AML-193 (cell line): ENCODE data around the gene MSANTD2.

ENCODE experiments used
- DNase-seq, 2 experiments: peaks; one replicate each; lab custom pipeline; 2025; lab: John Stamatoyannopoulos, UW

MSANTD2 gene

DNA sequence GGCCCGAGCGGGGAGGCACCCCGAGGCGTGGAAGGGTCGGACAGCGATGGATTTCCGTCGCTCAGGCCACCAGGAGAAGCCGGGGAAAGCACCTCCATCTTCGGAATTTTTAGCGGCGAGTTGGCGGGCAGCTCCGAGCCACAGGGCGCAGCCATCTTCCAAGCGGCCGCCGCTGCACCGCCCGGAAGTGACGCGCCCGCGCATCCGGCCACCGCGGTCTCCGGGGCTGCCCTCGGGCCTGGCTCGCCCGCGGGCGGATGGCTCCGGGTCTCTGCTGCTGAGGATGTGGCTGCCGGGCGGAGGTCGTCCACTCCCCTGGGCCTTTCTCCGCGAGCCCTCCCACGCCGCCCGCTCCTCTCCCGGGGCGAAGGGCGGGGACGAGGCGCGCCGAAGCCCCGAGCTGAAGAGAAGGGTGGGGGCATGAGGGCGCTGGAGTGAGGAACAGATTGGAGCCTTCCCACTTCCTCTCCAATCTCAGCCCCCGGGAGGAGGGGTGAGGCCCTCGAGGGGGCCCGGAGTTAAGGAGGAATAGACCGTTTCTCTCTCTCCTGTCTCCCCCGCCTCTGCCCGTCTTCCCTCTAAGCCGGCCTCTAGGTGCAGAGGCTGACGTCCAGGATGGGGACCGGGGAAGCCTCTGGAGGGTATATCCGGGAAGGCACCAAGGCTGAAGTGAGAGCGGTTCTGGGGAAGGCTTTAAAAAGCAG, at the start of gene MSANTD2:
MSANTD2 (minus strand) TSS at position 181 of the 704 bp plus-strand sequence; CDS start at position 155, 26 bp downstream.
- peak; percentile 27 to 46 for DNase-seq

DNA sequence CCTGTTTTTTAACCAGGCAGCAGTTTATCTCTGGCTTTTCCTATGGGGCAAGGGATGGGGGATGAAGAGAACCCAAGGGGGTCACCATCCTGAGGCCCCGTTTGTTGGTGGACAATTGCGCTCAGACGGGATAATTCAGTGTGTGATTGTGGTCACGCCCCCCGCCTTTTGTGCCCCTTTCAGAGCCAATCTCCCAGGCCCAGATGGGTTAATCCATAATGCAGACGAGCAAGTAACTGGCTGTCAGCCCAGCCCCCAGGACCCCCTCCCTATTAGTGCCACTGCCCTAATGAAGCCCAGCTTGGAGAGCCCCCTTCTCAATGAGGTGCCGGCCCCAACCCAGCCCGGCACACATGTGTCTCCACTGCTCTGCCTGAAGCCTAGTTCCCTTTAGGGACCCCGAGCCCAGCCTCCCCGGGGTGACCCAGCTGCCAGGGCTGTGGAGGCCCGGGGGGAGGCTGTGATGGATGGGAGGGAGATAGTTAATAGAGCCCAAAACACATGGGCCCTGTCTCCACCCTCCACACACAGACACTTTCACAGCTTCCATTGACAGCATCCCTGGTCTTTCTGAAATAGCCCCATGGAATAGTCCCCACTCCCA, 46.0 kb upstream of the MSANTD2 start:
- DNase-seq, result no peak

DNA sequence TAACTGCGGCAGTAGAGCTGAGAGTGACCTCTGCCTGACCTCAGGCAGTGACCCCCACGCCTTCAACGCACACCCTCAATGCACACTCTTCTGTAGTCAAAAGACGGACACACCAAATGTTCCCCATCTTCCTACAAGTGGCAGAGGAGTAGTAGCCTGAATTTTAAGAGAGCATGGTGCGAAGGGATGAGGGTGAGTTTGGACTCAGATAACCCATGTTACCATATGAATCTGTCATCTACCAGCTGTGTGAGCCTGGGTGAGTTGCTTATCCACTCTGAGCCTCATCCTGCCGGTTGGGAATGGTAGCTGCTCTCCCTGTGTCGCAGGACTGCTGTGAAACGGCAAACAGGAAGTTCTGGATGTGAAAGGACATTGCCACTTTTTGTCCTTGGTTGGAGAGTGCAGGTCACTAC, 44.5 kb upstream of the MSANTD2 start:
- DNase-seq, result no peak

DNA sequence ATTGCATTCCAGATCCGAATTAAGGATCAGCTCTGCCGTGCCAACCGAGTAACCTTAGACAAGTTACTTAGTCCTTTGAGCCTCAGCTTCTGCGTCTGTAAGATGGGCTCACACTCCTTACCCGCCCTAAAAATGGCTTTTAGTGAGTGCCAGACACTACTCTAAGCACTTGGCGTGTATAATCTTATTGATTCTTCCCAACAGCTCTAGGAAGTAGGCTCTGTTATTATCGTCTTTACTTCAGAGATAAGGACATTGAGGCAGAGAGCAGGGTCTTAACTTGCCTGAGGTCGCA, 43.4 kb upstream of the MSANTD2 start:
- DNase-seq, result no peak

DNA sequence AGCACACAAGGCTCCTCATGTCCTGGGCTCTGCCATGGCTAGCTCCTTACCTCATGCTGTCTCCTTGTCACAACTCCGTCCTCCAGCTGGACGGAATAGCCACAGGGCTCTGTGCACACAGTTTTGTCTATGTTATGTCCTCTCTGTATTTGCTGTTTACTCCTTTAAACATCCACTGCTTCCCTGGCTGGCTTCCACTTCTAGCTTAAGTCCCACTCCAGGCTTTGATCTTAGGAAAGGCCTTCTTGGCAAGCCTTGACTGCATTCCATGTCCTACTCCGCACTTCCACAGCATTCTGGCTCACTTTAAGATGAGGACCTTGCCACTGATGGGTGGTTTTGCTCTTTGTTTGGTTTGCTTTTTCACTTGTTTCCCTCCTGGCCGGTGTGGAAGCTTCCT, 42.1 kb upstream of the MSANTD2 start:
- DNase-seq, result no peak

DNA sequence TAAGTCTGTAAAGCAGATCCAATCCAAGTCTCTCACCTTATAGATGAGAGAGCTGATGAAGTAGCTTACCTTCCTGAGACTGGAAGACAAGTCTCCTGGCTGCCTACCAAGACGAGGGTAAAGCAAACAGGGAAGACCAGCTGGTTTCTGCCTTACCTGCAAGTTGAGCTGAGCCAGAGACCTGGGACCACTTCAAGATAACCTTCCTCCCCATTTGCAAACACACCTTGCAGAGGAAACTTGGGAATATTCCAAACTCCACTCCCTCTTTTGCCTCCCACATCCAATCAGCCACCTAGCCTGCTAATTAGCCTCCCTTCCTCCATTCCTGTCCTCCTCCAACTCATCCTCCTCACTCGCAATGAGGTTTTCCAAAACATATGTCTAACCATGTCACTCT, 41.6 kb upstream of the MSANTD2 start:
- DNase-seq, result no peak

DNA sequence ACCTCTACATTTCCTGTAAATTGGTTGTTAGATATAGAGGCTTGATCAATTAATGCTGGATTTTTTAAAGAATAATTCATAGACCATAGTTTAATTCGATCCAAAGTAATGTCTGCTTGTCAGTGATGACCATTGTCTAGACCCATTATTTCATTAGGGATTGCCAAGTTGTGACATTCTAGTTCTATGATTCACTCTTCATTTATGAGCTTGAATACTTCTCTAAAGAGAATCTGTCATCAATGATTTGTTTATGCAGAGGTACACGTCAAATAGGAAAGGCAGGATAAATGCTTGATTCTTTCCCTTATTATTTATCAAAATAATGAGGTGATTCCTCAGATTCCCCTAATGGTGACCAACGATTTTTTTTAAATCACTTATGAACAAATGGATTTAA, 41.0 kb upstream of the MSANTD2 start:
- DNase-seq, result no peak

DNA sequence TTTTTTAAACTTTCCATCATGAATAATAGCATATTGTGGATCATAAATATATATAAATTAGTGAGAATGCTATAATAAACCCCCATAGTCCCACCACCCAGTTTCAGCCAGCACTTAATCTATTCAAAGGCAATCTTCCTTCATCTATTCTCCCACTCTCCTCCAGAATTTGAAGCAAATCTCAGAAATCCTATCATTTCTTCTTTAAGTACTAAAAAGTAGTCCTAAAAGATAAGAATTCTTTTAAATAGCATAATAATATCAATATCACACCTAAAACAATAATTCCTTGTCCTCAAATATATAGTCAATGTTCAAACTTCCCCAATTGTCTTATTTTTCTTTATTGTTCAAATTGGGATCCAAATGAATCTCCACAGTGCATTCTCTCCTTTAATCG, 40.5 kb upstream of the MSANTD2 start:
- no peak for DNase-seq

DNA sequence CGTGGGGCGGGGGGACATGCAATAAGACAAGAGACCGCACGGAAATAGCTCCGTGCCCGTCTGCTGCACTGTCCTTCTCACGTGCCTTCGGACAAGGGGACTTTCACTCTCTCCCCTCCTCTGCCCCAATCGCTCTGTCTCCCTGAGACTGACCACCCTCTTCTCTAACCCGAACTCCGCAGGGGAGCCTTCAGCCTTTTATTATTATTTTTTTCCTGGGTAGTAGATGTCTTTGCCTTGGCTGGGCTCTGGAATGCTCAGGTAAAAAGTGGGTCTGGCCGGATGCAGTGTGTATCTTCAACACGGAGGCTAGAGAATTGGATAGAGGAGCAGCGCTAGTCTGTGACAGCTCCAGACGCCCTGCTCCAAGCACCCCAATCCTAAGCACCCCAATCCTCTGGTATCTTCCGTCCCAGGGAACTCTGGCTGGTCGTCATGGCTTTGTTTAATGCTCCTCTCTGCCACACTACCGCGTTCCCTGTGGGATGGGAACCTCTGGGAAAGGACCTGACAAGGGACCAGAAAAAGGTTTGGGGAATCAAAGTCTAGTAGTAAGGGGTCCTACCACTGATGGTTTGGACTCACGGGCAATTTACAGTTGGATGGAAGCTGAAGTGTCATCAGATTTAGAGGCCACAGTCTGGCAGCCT, 39.9 kb upstream of the MSANTD2 start:
- DNase-seq, result no peak

DNA sequence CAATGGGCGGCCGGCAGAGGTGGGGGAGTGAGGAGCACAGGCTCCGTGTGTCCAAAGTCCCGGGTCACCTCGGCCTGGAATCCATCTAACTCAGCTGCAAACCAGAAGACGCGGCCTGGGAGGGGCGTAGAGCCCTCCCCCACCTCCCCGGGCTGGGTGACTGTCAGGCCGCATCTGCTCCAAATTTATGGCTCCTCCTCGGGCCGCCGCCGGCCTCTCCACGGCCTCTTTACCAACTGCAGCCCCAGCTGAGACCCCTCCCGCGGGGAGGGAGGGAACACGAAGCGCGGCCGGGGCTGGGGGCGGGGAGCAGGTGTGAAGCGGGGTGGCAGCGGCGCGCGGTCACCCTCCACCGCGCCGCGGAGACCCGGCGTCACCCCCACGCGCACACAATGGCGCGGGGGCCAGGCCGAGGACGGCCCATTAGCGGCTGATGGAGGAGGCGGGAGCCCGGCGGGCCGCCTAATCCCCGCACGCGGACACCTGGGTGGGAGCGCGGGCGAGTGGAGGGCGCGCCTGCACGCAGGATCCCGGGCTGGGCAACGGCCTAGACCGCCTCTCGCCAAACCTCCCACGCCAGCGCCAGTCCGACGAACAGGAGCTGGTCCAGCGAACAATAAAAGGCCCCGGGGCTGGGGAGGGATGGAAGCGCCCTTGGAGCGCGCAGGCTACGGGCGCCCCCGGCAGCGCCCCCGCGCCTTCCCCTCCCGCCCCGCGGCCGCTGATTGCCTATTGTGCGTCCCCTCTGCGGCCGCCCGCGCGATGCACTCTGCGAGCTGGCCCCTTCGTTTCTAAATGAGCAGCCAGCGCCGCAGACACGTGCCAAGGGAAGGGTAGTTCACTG, 39.1 kb upstream of the MSANTD2 start:
- DNase-seq, result no peak

DNA sequence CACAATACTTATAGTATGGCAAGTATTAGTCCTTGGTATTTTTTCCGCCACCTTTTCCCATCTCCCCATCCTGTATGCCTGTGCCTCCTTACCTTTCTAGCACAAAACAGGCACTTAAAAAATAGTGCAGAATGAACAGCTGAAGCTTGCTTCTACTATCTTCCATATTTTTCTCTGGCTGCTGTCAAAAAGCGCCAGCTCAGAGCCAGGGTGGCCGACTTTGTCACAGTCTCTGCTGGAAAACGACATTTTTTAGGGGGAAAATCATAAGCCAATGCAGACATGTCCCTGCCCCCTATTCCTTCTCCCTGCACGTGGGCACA, 38.6 kb upstream of the MSANTD2 start:
- no peak for DNase-seq

DNA sequence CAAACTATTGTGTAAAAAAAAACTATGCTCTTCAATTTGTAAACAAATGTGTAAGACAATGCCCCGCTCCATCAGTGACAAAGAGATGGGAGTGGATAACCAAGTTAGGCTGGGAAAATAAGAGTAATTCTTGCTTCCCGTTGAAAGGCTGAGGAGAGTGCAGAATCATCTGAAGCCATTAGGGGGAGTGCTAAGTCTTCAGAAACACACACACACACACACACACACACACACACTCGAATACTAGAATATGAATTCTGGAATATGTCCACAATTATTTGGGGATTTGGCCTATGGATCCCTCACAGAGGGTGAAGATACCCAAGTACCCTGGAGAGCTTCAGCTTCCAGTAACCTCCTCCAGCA, 37.3 kb upstream of the MSANTD2 start:
- peak; percentile 59 to 76 for DNase-seq

DNA sequence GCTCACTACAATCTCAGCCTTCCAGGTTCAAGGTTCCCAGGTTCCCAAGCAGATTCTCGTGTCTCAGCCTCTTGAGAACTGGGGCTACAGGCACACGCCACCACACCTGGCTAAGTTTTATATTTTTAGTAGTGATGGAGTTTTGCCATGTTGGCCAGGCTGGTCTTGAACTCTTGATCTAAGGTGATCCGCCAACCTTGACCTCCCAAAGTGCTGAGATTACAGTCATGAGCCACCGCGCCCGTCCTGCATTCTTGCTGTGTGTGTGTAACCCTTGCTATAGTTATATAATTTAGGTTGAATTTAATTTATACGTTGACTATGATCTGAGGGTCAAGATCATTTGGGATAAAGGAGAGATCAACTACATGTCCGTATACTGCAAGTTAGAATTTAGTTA, 35.7 kb upstream of the MSANTD2 start:
- DNase-seq, result no peak

DNA sequence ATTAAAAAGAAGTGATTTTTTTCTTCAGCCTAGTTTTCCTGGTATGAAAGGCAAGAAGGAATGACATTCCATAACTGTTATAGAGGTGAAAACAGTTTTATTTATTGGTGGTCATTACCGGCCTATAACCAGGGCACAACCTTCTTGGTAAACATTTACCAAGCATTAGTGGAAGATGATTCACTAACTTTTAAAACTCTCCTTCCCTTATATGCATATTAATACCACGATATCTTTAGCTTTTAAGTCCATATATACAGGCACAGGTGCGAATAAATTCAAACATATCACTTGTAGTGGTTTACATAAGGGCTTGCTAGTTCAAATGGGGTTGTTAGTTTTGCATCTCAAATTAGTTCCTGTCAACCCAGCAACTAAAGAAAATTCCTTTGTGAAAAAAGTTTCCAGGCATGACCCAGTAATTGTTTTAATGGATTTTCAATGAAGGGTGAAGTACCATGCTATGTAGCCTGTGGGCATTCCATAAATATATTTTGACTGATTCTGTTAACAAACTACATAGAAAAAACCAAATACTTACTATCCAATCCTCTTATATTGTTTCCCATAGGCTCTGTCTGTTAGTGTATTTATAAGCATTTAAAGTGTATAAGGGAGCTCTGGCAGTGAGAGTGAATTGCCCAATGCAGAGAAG, 34.4 kb upstream of the MSANTD2 start:
- no peak for DNase-seq

DNA sequence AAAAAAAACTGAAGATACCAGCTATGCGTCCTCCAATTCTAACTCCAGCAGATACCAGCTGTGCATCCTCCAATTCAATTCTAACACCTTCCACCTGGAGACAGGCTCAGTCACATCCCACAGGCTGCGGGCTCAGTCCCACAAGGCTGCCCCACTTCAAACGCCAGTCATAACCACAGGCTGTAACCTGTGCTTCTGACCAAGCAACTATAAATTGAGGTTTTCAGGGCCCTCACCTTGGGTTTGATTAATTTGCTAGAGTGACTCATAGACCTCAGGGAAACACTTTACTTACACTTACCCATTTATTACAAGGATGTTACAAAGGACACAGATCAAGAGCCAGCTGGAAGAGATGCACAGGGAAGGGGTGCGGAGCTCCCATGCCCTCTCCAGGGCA, 32.4 kb upstream of the MSANTD2 start:
- no peak for DNase-seq

DNA sequence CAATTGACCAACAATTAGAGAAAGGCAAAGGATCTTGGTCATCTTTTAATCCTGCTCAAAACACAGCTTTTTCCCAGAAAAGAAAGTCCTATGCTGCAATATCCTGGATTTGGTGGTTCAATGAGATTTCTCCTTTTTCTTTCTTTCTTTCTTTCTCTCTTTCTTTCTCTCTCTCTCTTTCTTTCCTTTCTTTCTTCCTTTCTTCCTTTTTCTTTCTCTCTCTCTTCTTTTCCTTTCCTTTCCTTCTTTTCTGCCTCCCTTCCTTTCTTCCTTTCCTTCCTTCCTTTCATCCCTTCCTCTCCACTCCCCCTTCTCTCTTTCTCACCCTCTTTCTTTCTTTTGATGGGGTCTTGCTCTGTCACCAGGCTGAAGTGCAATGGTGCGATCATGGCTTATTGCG, 31.7 kb upstream of the MSANTD2 start:
- no peak for DNase-seq

DNA sequence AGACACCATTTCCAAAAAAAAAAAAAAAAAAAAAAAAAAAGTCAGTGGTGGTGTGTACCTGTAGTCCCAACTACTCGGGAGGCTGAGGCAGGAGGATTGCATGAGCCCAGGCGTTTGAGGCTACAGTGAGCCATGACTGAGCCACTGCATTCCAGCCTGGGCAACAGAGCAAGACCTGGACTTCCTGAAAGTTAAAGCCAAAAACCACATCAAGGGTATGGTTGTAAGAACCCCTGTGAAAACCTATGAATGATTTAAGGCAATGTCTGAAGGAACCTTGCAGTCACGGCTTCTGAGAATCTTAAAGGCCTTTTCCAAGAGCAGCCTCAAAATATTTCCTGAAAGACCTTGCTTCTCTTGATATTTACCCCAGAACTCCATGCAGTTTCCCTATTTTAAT, 30.5 kb upstream of the MSANTD2 start:
- no peak for DNase-seq

DNA sequence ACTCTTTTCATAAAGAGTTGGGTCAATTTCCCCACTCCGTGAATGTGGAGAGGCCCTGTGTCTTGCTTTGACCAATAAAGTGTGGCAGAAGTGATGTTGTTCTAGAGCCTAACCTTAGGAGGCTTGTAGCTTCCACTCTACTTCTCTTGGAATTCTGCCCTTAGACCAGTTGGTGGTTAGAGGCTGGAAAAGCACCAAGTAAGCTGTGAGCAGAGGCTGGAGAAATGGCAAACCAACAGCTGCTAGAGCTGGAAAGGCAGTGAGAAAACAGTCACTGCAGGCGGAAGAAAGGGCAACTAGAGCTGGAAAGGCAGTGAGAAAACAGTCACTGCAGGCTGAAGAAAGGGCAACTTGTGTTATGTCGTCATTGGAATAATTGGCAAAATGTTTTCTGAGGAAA, 29.8 kb upstream of the MSANTD2 start:
- no peak for DNase-seq

DNA sequence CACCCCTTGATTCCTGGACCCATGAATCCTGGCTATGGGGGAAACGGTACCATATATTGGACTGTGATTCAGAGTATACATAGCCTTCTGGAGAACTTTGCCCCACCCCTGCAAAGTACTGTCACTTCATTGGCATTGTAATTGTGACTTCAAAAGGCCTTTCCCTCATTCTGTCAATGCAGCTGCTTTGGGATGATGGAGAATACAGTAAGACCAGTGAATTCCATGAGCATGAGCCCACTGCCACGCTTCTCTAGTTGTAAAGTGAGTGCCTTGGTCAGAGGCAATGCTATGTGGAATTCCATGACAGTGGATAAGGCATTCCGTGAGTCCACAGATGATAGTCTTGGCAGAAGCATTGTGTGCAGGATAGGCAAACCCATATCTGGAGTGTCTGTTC, 25.7 kb upstream of the MSANTD2 start:
- DNase-seq, result no peak

DNA sequence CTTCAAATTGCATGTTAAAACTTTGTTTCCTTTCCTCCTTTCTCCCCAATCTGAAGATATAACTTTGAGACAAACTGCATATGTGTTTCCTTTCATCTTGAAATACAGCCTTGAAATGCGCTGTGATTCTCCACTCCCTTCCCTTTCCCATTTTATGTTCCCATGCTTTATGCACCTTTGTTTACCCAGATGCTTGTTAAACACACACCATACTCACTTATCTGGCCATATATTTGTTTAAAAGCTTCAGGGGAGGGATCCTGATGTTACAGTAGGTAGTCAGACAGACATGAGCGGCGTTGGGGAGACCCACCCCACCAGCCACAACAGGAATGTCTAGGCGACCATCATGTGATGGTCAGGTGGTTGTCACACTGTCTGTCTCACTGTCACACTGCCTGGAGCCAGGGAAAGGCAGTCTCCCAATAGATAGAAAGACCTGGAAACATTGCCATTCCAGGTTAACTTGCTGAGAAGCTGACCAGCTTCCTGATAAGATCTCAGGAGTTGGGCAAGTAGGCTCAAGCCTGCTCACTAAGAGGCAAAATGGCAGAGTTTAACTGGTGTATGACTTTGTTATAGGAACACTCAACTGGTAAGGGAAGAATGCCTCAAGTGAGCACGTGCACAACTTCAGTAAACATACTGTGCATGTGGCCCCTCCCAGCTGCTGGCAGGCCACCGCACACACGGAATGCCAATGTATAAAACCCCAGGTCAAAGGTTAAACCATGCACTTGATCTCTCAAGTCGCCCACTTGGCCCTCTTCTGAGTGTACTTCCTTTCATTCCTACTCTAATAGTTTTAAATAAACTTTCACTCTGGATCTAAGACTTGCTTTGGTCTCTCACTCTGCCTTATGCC, 23.5 kb upstream of the MSANTD2 start:
- DNase-seq, result no peak

DNA sequence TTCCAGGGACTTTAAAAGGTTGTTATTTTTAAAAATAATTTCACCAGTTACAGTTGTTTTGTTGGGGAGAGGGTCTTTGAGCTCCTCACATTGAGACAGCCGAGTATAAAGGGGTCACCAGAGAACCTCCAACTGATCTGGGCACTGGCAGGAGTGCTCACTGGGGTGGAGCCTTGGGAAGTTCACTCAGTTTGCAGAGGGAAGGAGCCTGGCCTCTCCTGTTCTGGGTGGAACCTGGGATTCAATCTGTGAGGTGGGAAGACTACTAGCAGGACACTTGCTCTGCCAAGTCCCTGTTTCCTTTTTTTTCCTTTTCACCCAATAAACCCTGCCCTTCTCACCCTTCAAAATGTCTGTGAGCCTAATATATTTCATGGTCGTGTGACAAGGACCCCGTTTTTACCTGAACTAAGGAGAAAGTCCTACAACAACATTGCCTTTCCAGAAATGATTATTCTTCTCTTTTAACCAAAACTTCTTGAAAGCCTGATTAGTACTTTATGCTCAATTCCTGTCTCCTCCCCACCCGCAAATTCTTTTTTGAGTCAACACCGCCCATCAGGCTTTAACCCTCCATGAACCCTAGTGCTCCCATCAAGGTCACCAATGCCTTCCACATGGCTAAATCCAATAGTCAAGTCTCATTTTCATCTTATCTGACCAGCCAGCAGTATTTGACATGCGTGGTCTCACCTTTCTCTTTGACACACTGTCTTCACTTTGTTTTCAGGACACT, 22.0 kb upstream of the MSANTD2 start:
- no peak for DNase-seq
